ENCODE data around the gene MOB3C. TPM values are rescaled to one million over a fixed set of nuclear protein-coding genes. Genes with fewer than 3 reads are reported as not detected.

Gene MOB3C
- total RNA-seq, 3 donors from 2014 or later: 8.3 to 11.9 (median 11.0) TPM

- Mint-ChIP-seq H3K36me3 (ENCODE audit: insufficient read depth) (peaks cover 22% of the 10 kb centered on the region), H3K4me3 (no peak overlapping the region), H3K9me3 (no peaks in the 10 kb centered on the region), H3K27me3 (ENCODE audit: low read depth) (no peaks in the 10 kb centered on the region), H3K4me1 (ENCODE audit: low read depth) (peaks cover 21% of the 10 kb centered on the region)
- no peak for ATAC-seq
- no peak for DNase-seq
These were observed 33.6 kb downstream of the MOB3C start for GRCh38 chr1:46582972-46583371.

GRCh38 chr1:46581681-46582455, 34.7 kb downstream of the MOB3C start:
- H3K36me3 Mint-ChIP-seq (ENCODE audit: insufficient read depth): peaks cover 26% of the 10 kb centered on the region
- peaks cover 21% of the 10 kb centered on the region for H3K4me1 Mint-ChIP-seq (ENCODE audit: low read depth)
- H3K9me3 Mint-ChIP-seq: no peaks in the 10 kb centered on the region
- H3K4me3 Mint-ChIP-seq: no peak overlapping the region
- H3K27me3 Mint-ChIP-seq (ENCODE audit: low read depth): no peaks in the 10 kb centered on the region
- ATAC-seq: peak; percentile 82 to 96
- no peak for DNase-seq

GRCh38 chr1:46580140-46580903, 36.3 kb downstream of the MOB3C start:
- no peak for DNase-seq
- H3K4me1 Mint-ChIP-seq (ENCODE audit: low read depth): peaks cover 21% of the 10 kb centered on the region
- ATAC-seq: no peak
- peaks cover 32% of the 10 kb centered on the region for H3K36me3 Mint-ChIP-seq (ENCODE audit: insufficient read depth)
- peak overlapping the region; percentile 19 for H3K4me3 Mint-ChIP-seq
- no peaks in the 10 kb centered on the region for H3K9me3 Mint-ChIP-seq
- H3K27me3 Mint-ChIP-seq (ENCODE audit: low read depth): no peaks in the 10 kb centered on the region

- H3K36me3 Mint-ChIP-seq (ENCODE audit: insufficient read depth): peaks cover 37% of the 10 kb centered on the region
- H3K27me3 Mint-ChIP-seq (ENCODE audit: low read depth): no peaks in the 10 kb centered on the region
- no peak for ATAC-seq
- H3K4me3 Mint-ChIP-seq: no peak overlapping the region
- peaks cover 21% of the 10 kb centered on the region for H3K4me1 Mint-ChIP-seq (ENCODE audit: low read depth)
- no peak for DNase-seq
- H3K9me3 Mint-ChIP-seq: no peaks in the 10 kb centered on the region
These were observed 38.9 kb downstream of the MOB3C start for GRCh38 chr1:46577671-46578070.

GRCh38 chr1:46576596-46576995, 40.0 kb downstream of the MOB3C start:
- ATAC-seq (no peak), DNase-seq (no peak)
- H3K9me3 Mint-ChIP-seq: no peaks in the 10 kb centered on the region
- no peak overlapping the region for H3K4me3 Mint-ChIP-seq
- peaks cover 33% of the 10 kb centered on the region for H3K36me3 Mint-ChIP-seq (ENCODE audit: insufficient read depth)
- H3K4me1 Mint-ChIP-seq (ENCODE audit: low read depth): peaks cover 11% of the 10 kb centered on the region
- no peaks in the 10 kb centered on the region for H3K27me3 Mint-ChIP-seq (ENCODE audit: low read depth)

- Mint-ChIP-seq H3K4me3 (no peak overlapping the region), H3K9me3 (no peaks in the 10 kb centered on the region), H3K36me3 (ENCODE audit: insufficient read depth) (peaks cover 29% of the 10 kb centered on the region), H3K27me3 (ENCODE audit: low read depth) (no peaks in the 10 kb centered on the region), H3K4me1 (ENCODE audit: low read depth) (peaks cover 5% of the 10 kb centered on the region)
- no peak for DNase-seq
- ATAC-seq: no peak
These were observed 40.8 kb downstream of the MOB3C start for GRCh38 chr1:46575778-46576177.

- H3K4me3 Mint-ChIP-seq: no peak overlapping the region
- H3K27me3 Mint-ChIP-seq (ENCODE audit: low read depth): no peaks in the 10 kb centered on the region
- ATAC-seq (no peak), DNase-seq (no peak)
- H3K4me1 Mint-ChIP-seq (ENCODE audit: low read depth): peaks cover under 1% of the 10 kb centered on the region
- peaks cover 29% of the 10 kb centered on the region for H3K36me3 Mint-ChIP-seq (ENCODE audit: insufficient read depth)
- H3K9me3 Mint-ChIP-seq: no peaks in the 10 kb centered on the region
These were observed 41.3 kb downstream of the MOB3C start for GRCh38 chr1:46575300-46575699.

- Mint-ChIP-seq H3K36me3 (ENCODE audit: insufficient read depth) (peaks cover 28% of the 10 kb centered on the region), H3K4me1 (ENCODE audit: low read depth) (no peaks in the 10 kb centered on the region), H3K27me3 (ENCODE audit: low read depth) (no peaks in the 10 kb centered on the region), H3K9me3 (no peaks in the 10 kb centered on the region), H3K4me3 (no peak overlapping the region)
- DNase-seq (no peak), ATAC-seq (no peak)
These were observed 44.9 kb downstream of the MOB3C start for GRCh38 chr1:46571691-46572225.

- Mint-ChIP-seq H3K36me3 (ENCODE audit: insufficient read depth) (peaks cover 25% of the 10 kb centered on the region), H3K9me3 (no peaks in the 10 kb centered on the region), H3K27me3 (ENCODE audit: low read depth) (no peaks in the 10 kb centered on the region), H3K4me3 (no peak overlapping the region), H3K4me1 (ENCODE audit: low read depth) (no peaks in the 10 kb centered on the region)
- no peak for DNase-seq
- no peak for ATAC-seq
These were observed 46.5 kb downstream of the MOB3C start for GRCh38 chr1:46569884-46570725.

GRCh38 chr1:46569116-46569515, 47.5 kb downstream of the MOB3C start:
- H3K27me3 Mint-ChIP-seq (ENCODE audit: low read depth): no peaks in the 10 kb centered on the region
- DNase-seq (no peak), ATAC-seq (no peak)
- H3K4me1 Mint-ChIP-seq (ENCODE audit: low read depth): no peaks in the 10 kb centered on the region
- H3K4me3 Mint-ChIP-seq: no peak overlapping the region
- H3K36me3 Mint-ChIP-seq (ENCODE audit: insufficient read depth): peaks cover 25% of the 10 kb centered on the region
- no peaks in the 10 kb centered on the region for H3K9me3 Mint-ChIP-seq

GRCh38 chr1:46568461-46568891, 48.1 kb downstream of the MOB3C start:
- no peaks in the 10 kb centered on the region for H3K27me3 Mint-ChIP-seq (ENCODE audit: low read depth)
- peaks cover 26% of the 10 kb centered on the region for H3K36me3 Mint-ChIP-seq (ENCODE audit: insufficient read depth)
- no peak for ATAC-seq
- H3K4me1 Mint-ChIP-seq (ENCODE audit: low read depth): no peaks in the 10 kb centered on the region
- DNase-seq: no peak
- no peaks in the 10 kb centered on the region for H3K9me3 Mint-ChIP-seq
- H3K4me3 Mint-ChIP-seq: no peak overlapping the region

GRCh38 chr1:46563341-46563740, 53.3 kb downstream of the MOB3C start:
- Mint-ChIP-seq H3K27me3 (ENCODE audit: low read depth) (no peaks in the 10 kb centered on the region), H3K36me3 (ENCODE audit: insufficient read depth) (peaks cover 26% of the 10 kb centered on the region), H3K4me1 (ENCODE audit: low read depth) (no peaks in the 10 kb centered on the region), H3K4me3 (no peak overlapping the region), H3K9me3 (no peaks in the 10 kb centered on the region)
- DNase-seq (no peak), ATAC-seq (no peak)

- DNase-seq: no peak
- Mint-ChIP-seq H3K4me3 (no peak overlapping the region), H3K9me3 (no peaks in the 10 kb centered on the region), H3K27me3 (ENCODE audit: low read depth) (no peaks in the 10 kb centered on the region), H3K4me1 (ENCODE audit: low read depth) (no peaks in the 10 kb centered on the region), H3K36me3 (ENCODE audit: insufficient read depth) (peaks cover 23% of the 10 kb centered on the region)
- no peak for ATAC-seq
These were observed 54.1 kb downstream of the MOB3C start for GRCh38 chr1:46562498-46562897.

GRCh38 chr1:46558966-46559365, 57.6 kb downstream of the MOB3C start:
- Mint-ChIP-seq H3K4me1 (ENCODE audit: low read depth) (no peaks in the 10 kb centered on the region), H3K36me3 (ENCODE audit: insufficient read depth) (peaks cover 6% of the 10 kb centered on the region), H3K9me3 (no peaks in the 10 kb centered on the region), H3K4me3 (no peak overlapping the region), H3K27me3 (ENCODE audit: low read depth) (no peaks in the 10 kb centered on the region)
- ATAC-seq (no peak), DNase-seq (no peak)
